PC-3 (cell line): ENCODE measurements around the gene FGF6. TPM values are rescaled to one million over a fixed set of nuclear protein-coding genes. Genes with fewer than 3 reads are reported as not detected.
A peak's percentile ranks its signal among the peaks of the same experiment; 100 is the strongest.

Source experiments
- ATAC-seq: fragments of 200-7000 bp; cut with Tn5 transposase; 2 replicates; pipeline ENCODE4 v1.9.1; 2020; ENCODE audit warnings: mild to moderate bottlenecking, moderate library complexity
- Bru-seq: library from RNA; stranded (reverse); fragments of 400-500 nt; gene quantifications from one replicate; lab custom pipeline; 2021; lab: Mats Ljungman, UMichigan
- BruChase-seq, 2 experiments: library from RNA; stranded (reverse); fragments of 400-500 nt; gene quantifications; one replicate each; lab custom pipeline; 2021; lab: Mats Ljungman, UMichigan
- BruUV-seq: library from RNA; stranded (reverse); fragments of 400-500 nt; replicated peaks from 2 replicates; lab custom pipeline; 2021; lab: Mats Ljungman, UMichigan
- CTCF ChIA-PET: fragments of 300-600 bp; sonication (Branson Sonifier 250); formaldehyde crosslinking; loops from one replicate; lab custom pipeline; 2022; ENCODE audit warnings: antibody characterized with exemption; lab: Charles Lee
- POLR2A ChIA-PET: fragments of 300-600 bp; sonication (Branson Sonifier 250); formaldehyde crosslinking; loops from one replicate; lab custom pipeline; 2022; ENCODE audit warnings: antibody characterized with exemption; ENCODE audit not compliant: unreplicated experiment; lab: Charles Lee
- DNase-seq: peaks from one replicate; pipeline ENCODE4 v3.0.0-alpha.2; 2015
- H2AFZ ChIP-seq: fragments of 300-600 bp; sonication (generic); 2 replicates; pipeline ENCODE4 v1.6.0; 2016; ENCODE audit warnings: antibody characterized with exemption, low read length
- H3F3A ChIP-seq: fragments of 300-600 bp; sonication (generic); one replicate; pipeline ENCODE4 v1.6.0; 2017; ENCODE audit warnings: antibody characterized with exemption, low read length, control low read depth, mild to moderate bottlenecking; ENCODE audit not compliant: unreplicated experiment
- H3K27ac ChIP-seq: fragments of 300-600 bp; sonication (generic); 2 replicates; pipeline ENCODE4 v1.5.1; 2016; ENCODE audit warnings: mild to moderate bottlenecking, low read length
- H3K27me3 ChIP-seq: fragments of 300-600 bp; sonication (generic); 2 replicates; pipeline ENCODE4 v1.6.1; 2016; ENCODE audit warnings: low read length, mixed read lengths
- H3K36me3 ChIP-seq: fragments of 300-600 bp; sonication (generic); 2 replicates; pipeline ENCODE4 v1.6.1; 2016; ENCODE audit warnings: low read depth, mixed run types, low read length, mixed read lengths
- H3K4me1 ChIP-seq: fragments of 300-600 bp; sonication (generic); 2 replicates; pipeline ENCODE4 v1.5.1; 2016; ENCODE audit warnings: low read length; ENCODE audit not compliant: insufficient read depth
- H3K4me2 ChIP-seq: fragments of 300-600 bp; sonication (generic); 2 replicates; pipeline ENCODE4 v1.6.0; 2016; ENCODE audit warnings: low read length
- H3K4me3 ChIP-seq: fragments of 300-600 bp; sonication (generic); 2 replicates; pipeline ENCODE4 v1.5.1; 2016; ENCODE audit warnings: mild to moderate bottlenecking, low read length, mixed read lengths
- H3K79me2 ChIP-seq: fragments of 300-600 bp; sonication (generic); 2 replicates; pipeline ENCODE4 v1.6.1; 2017; ENCODE audit warnings: low read length, mixed read lengths
- H3K9ac ChIP-seq: fragments of 300-600 bp; sonication (generic); 2 replicates; pipeline ENCODE4 v1.6.0; 2016; ENCODE audit warnings: mild to moderate bottlenecking, low read length
- H3K9me2 ChIP-seq: fragments of 300-600 bp; sonication (generic); replicated peaks from 2 replicates; pipeline ENCODE4 v1.6.1; 2016; ENCODE audit warnings: mixed run types, low read length, mixed read lengths
- H3K9me3 ChIP-seq: fragments of 300-600 bp; sonication (generic); 2 replicates; pipeline ENCODE4 v1.6.1; 2016; ENCODE audit warnings: low read length, mixed read lengths
- H4K20me1 ChIP-seq: fragments of 300-600 bp; sonication (generic); 2 replicates; pipeline ENCODE4 v1.6.1; 2016; ENCODE audit warnings: low read length, mixed read lengths
- EZH2 ChIP-seq: fragments of 300-600 bp; sonication (generic); IDR thresholded peaks from one replicate; pipeline ENCODE4 v1.6.1; 2017; ENCODE audit warnings: antibody characterized with exemption, mild to moderate bottlenecking, low read length; ENCODE audit not compliant: unreplicated experiment
- EZH2phosphoT487 ChIP-seq: fragments of 300-600 bp; sonication (generic); IDR thresholded peaks from 2 replicates; pipeline ENCODE4 v1.6.1; 2018; ENCODE audit warnings: mild to moderate bottlenecking, antibody characterized with exemption, low read length, borderline replicate concordance
- intact Hi-C: fragments of 100-400 bp; cut with micrococcal nuclease; formaldehyde crosslinking; loops from 2 replicates; pipeline ENCODE4 v1.9.0; 2023
- long read RNA-seq: library from polyadenylated mRNA; unstranded; transcript quantifications from one replicate; pipeline ENCODE4 v2.0.0, GENCODE V29; 2021; ENCODE audit not compliant: unreplicated experiment
- total RNA-seq: library from RNA; depleted of rRNA; stranded (reverse); fragments of >200 nt; gene quantifications from 2 replicates; pipeline ENCODE4 v1.2.3, GENCODE V29; 2014; rRNA removed
- TF ChIP-seq, protein P1 (sequence below): fragments of 300-600 bp; sonication (generic); conservative IDR thresholded peaks from 2 replicates; pipeline ENCODE4 v1.5.1; 2017; ENCODE audit warnings: antibody characterized with exemption, low read depth, mild to moderate bottlenecking, low read length

Gene FGF6, protein sequence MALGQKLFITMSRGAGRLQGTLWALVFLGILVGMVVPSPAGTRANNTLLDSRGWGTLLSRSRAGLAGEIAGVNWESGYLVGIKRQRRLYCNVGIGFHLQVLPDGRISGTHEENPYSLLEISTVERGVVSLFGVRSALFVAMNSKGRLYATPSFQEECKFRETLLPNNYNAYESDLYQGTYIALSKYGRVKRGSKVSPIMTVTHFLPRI
- total RNA-seq (not detected in 2 replicates), Bru-seq, nascent RNA (not detected), BruChase-seq, experiment 1, labeled RNA remaining after a 6-hour chase (percentile 10 among the genes with signal in this experiment), BruChase-seq, experiment 2, labeled RNA remaining after a 2-hour chase (percentile 11 among the genes with signal in this experiment)
- long read RNA-seq = 0 reads

DNA sequence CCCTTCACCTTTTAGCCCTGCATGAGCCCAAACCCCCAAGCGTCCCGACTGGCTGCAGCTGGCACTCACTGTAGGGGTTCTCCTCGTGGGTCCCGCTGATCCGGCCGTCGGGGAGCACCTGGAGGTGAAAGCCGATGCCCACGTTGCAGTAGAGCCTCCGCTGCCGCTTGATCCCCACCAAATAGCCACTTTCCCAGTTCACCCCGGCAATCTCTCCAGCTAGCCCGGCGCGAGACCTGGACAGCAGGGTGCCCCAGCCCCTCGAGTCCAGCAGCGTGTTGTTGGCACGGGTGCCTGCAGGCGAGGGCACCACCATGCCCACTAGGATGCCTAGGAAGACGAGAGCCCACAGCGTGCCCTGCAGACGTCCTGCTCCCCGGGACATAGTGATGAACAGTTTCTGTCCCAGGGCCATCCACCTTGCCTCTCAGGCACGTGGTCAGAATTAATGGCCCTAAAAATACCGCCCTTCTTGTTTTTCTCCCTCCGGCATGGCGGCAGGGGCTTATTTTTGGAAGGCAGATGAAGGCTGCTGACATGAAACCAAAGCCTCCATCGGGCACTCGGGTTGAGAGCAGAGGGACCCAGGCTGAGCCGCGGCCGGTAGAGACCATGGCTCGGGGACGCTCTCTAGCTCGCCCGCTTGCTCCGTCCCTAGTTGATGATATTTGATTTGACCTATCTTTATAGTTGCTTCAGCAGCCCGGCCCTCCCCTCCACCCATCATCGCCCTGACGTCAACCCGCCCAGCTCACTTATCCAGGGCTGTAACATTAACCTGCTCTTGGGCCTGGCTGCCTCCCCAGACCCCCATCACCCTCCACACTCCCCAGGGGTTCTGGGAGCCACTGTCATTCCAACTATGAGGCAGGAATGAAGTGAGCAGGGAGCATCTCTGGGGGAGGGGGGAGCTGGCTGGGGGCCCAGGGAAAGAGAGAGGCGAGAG, at the start of gene FGF6:
Gene FGF6, minus strand, starts transcription at position 660 of the 946 bp plus-strand sequence. Its CDS starts 245 bp downstream, at position 415.
- no peak within 1 kb of the TSS for H3K9ac ChIP-seq
- H3K9me3 ChIP-seq = no peaks in the 10 kb centered on the region
- no peak within 1 kb of the TSS for H2AFZ ChIP-seq
- POLR2A ChIA-PET = no interaction called here
- no peak for TF ChIP-seq EZH2phosphoT487
- no peak for TF ChIP-seq EZH2
- TF ChIP-seq, protein P1, sequence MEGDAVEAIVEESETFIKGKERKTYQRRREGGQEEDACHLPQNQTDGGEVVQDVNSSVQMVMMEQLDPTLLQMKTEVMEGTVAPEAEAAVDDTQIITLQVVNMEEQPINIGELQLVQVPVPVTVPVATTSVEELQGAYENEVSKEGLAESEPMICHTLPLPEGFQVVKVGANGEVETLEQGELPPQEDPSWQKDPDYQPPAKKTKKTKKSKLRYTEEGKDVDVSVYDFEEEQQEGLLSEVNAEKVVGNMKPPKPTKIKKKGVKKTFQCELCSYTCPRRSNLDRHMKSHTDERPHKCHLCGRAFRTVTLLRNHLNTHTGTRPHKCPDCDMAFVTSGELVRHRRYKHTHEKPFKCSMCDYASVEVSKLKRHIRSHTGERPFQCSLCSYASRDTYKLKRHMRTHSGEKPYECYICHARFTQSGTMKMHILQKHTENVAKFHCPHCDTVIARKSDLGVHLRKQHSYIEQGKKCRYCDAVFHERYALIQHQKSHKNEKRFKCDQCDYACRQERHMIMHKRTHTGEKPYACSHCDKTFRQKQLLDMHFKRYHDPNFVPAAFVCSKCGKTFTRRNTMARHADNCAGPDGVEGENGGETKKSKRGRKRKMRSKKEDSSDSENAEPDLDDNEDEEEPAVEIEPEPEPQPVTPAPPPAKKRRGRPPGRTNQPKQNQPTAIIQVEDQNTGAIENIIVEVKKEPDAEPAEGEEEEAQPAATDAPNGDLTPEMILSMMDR = no peak
- H3F3A ChIP-seq = no peaks in the 10 kb centered on the region
- no peaks in the 10 kb centered on the region for H3K79me2 ChIP-seq
- H3K9me2 ChIP-seq = no peaks in the 10 kb centered on the region
- no peak for DNase-seq
- no peak within 1 kb of the TSS for H3K27ac ChIP-seq
- H3K36me3 ChIP-seq = no peaks in the 10 kb centered on the region
- no peak within 1 kb of the TSS for H3K4me2 ChIP-seq
- intact Hi-C loops = no loop called here
- H3K4me1 ChIP-seq = no peaks in the 10 kb centered on the region
- ATAC-seq = no peak
- no peaks in the 10 kb centered on the region for H4K20me1 ChIP-seq
- peaks cover 85% of the 10 kb centered on the region for H3K27me3 ChIP-seq
- CTCF ChIA-PET = no interaction called here
- H3K4me3 ChIP-seq = no peak within 1 kb of the TSS
- BruUV-seq = no TSS peak

DNA sequence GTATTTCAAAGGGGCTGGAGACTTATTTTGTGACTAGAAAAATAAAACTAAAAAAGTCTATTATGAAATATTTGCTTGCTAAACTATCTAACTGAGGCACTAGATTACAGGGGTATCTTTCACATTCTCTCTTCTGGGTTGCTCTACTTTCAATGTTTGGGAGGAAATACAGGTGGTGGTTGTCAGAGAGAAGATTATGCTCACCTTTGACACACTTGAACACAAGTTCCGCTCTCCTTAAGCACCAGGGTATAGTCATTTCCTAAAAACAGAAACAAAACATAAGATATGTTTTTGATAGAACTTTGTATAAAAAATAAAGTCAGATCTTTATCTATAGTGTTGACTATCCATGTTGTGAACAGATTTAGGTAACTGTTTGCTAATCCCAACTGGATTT, 45.4 kb upstream of the FGF6 start:
- H3K27ac ChIP-seq = no peak overlapping the region
- no peaks in the 10 kb centered on the region for H3K79me2 ChIP-seq
- H3F3A ChIP-seq = no peaks in the 10 kb centered on the region
- no peaks in the 10 kb centered on the region for H4K20me1 ChIP-seq
- intact Hi-C loops = no loop called here
- TF ChIP-seq EZH2 = no peak
- TF ChIP-seq, protein P1 = no peak
- TF ChIP-seq EZH2phosphoT487 = no peak
- no peak overlapping the region for H3K9ac ChIP-seq
- no peaks in the 10 kb centered on the region for H3K9me3 ChIP-seq
- H3K9me2 ChIP-seq = no peaks in the 10 kb centered on the region
- H3K4me3 ChIP-seq = no peak overlapping the region
- BruUV-seq = no TSS peak
- DNase-seq (no peak), ATAC-seq (no peak)
- no peaks in the 10 kb centered on the region for H3K27me3 ChIP-seq
- no peaks in the 10 kb centered on the region for H3K4me1 ChIP-seq
- ChIA-PET CTCF (no interaction called here), POLR2A (no interaction called here)
- H3K36me3 ChIP-seq = no peaks in the 10 kb centered on the region
- no peak overlapping the region for H3K4me2 ChIP-seq
- no peak overlapping the region for H2AFZ ChIP-seq
